ENCODE results near the gene PPP1R3F.

Gene PPP1R3F

GRCh38 chrX:49260221-49260985, 9.2 kb upstream of the PPP1R3F start:
- TF ChIP-seq CTCF (IDR thresholded peaks at IDR 0.05; ENCODE audit: insufficient read depth, low read length) = no peak
- no peak for TF ChIP-seq GABPA (IDR thresholded peaks at IDR 0.05; ENCODE audit: low read depth)
- TF ChIP-seq REST (IDR thresholded peaks at IDR 0.05; ENCODE audit: insufficient replicate concordance, low read depth) = no peak
- no peak for TF ChIP-seq SPI1 (IDR thresholded peaks at IDR 0.05; ENCODE audit: borderline replicate concordance, low read depth)
- TF ChIP-seq POLR2AphosphoS5 (IDR thresholded peaks at IDR 0.05; ENCODE audit: low read depth) = no peak
- Histone ChIP-seq H3K27ac (replicated peaks) (no peak overlapping the region), H3K27me3 (ENCODE audit: insufficient read depth, poor library complexity, severe bottlenecking) (no peaks in the 10 kb centered on the region), H3K4me3 (replicated peaks; ENCODE audit: insufficient read depth, low read length) (no peak overlapping the region)
- DNase-seq (ENCODE audit: low read depth in 1 of 2, low spot score in 1 of 2) = no peak

- TF ChIP-seq SPI1 (IDR thresholded peaks at IDR 0.05; ENCODE audit: borderline replicate concordance, low read depth) (no peak), CTCF (IDR thresholded peaks at IDR 0.05; ENCODE audit: insufficient read depth, low read length) (no peak), REST (IDR thresholded peaks at IDR 0.05; ENCODE audit: insufficient replicate concordance, low read depth) (no peak), GABPA (IDR thresholded peaks at IDR 0.05; ENCODE audit: low read depth) (no peak), POLR2AphosphoS5 (IDR thresholded peaks at IDR 0.05; ENCODE audit: low read depth) (no peak)
- Histone ChIP-seq H3K27me3 (ENCODE audit: insufficient read depth, poor library complexity, severe bottlenecking) (no peaks in the 10 kb centered on the region), H3K4me3 (replicated peaks; ENCODE audit: insufficient read depth, low read length) (no peak overlapping the region), H3K27ac (replicated peaks) (no peak overlapping the region)
- no peak for DNase-seq (ENCODE audit: low read depth in 1 of 2, low spot score in 1 of 2)
Measured at GRCh38 chrX:49262603-49263002, 7.0 kb upstream of the PPP1R3F start.

- Histone ChIP-seq H3K27me3 (ENCODE audit: insufficient read depth, poor library complexity, severe bottlenecking) (no peaks in the 10 kb centered on the region), H3K27ac (replicated peaks) (no peak overlapping the region), H3K4me3 (replicated peaks; ENCODE audit: insufficient read depth, low read length) (no peak overlapping the region)
- no peak for DNase-seq (ENCODE audit: low read depth in 1 of 2, low spot score in 1 of 2)
- TF ChIP-seq POLR2AphosphoS5 (IDR thresholded peaks at IDR 0.05; ENCODE audit: low read depth) (no peak), REST (IDR thresholded peaks at IDR 0.05; ENCODE audit: insufficient replicate concordance, low read depth) (no peak), CTCF (IDR thresholded peaks at IDR 0.05; ENCODE audit: insufficient read depth, low read length) (no peak), SPI1 (IDR thresholded peaks at IDR 0.05; ENCODE audit: borderline replicate concordance, low read depth) (no peak), GABPA (IDR thresholded peaks at IDR 0.05; ENCODE audit: low read depth) (no peak)
Measured at GRCh38 chrX:49263631-49264030, 6.0 kb upstream of the PPP1R3F start.

Data from HL-60 (cell line).